Erythroblast (primary cell): ENCODE results near the gene QSOX1.

ENCODE experiments used
- GATA1 ChIP-seq: IDR thresholded peaks from 2 replicates; pipeline ENCODE4 v1.6.1; 2011; ENCODE audit warnings: low read depth, mild to moderate bottlenecking, control low read depth, low read length, moderate library complexity
- POLR2A ChIP-seq: IDR thresholded peaks from 2 replicates; pipeline ENCODE4 v1.6.1; 2011; ENCODE audit warnings: mild to moderate bottlenecking, low read length

- TF ChIP-seq POLR2A (no peak), GATA1 (no peak)
Measured at GRCh38 chr1:180237869-180238476, 83.3 kb downstream of the QSOX1 start.
